Esophagus squamous epithelium (tissue), 5 donors: ENCODE measurements around the gene SLC51B. TPM values are rescaled to one million over a fixed set of nuclear protein-coding genes. Genes with fewer than 3 reads are reported as not detected.
A peak's percentile ranks its signal among the peaks of the same experiment; 100 is the strongest.
"Not testable (repeated sequence)": the region's sequence is repeated elsewhere in the genome, so short reads cannot be mapped to it uniquely, and the experiment has no call there.

Experiments
- DNase-seq: peaks from one replicate; lab custom pipeline; 2025; lab: John Stamatoyannopoulos, UW
- H3K27ac ChIP-seq, 4 donors: fragments of 200-600 bp; sonication (generic); one replicate each; pipeline ENCODE4 v1.5.1; 2016 to 2019; ENCODE audit warnings: mild to moderate bottlenecking in 1 of 4
- H3K27me3 ChIP-seq, 4 donors: fragments of 200-600 bp; sonication (generic); 1 replicate in 3 of 4; 2 replicates in 1 of 4; pipeline versions ENCODE4 v1.5.1 to v1.6.0; 2017 to 2021; ENCODE audit warnings: antibody characterized with exemption in 1 of 4
- H3K36me3 ChIP-seq, 3 donors: fragments of 200-600 bp; sonication (generic); one replicate each; pipeline ENCODE4 v1.5.1; 2016 to 2019
- H3K4me1 ChIP-seq, 3 donors: fragments of 200-600 bp; sonication (generic); one replicate each; pipeline ENCODE4 v1.5.1; 2017 to 2019
- H3K4me3 ChIP-seq, 4 donors: fragments of 200-600 bp; sonication (generic); 1 replicate in 3 of 4; 2 replicates in 1 of 4; pipeline ENCODE4 v1.5.1; 2016 to 2019; ENCODE audit warnings: mild to moderate bottlenecking in 2 of 4, moderate library complexity in 1 of 4
- H3K9me3 ChIP-seq, 3 donors: fragments of 200-600 bp; sonication (generic); one replicate each; pipeline ENCODE4 v1.5.1; 2016 to 2019
- CTCF ChIP-seq, 6 experiments: fragments of 450-650 bp in 4 of 6; fragments of 200-600 bp in 2 of 6; sonication (generic) in 2 of 6; IDR thresholded peaks; one replicate each; pipeline ENCODE4 v1.5.1; 2016 to 2019; ENCODE audit warnings: antibody characterized with exemption in 6 of 6, mild to moderate bottlenecking in 4 of 6, moderate library complexity in 4 of 6
- POLR2A ChIP-seq, 4 donors: fragments of 450-650 bp; IDR thresholded peaks; one replicate each; pipeline ENCODE4 v1.6.1; 2017; ENCODE audit warnings: antibody characterized with exemption in 4 of 4, mild to moderate bottlenecking in 4 of 4, moderate library complexity in 3 of 4
- WGBS, 2 donors: methylation state at CpG; one replicate each; pipeline ENCODE4 v1.1.5; 2018; 5-methylcytosine and 5-hydroxymethylcytosine counted together
- intact Hi-C: fragments of 100-400 bp; cut with DNase I; formaldehyde crosslinking; loops from one replicate; pipeline ENCODE4 v1.15.0; 2022
- total RNA-seq, 4 donors: library from RNA; depleted of rRNA; stranded (reverse); fragments of >200 nt; gene quantifications; one replicate each; pipeline ENCODE4 v1.1.0, GENCODE V29; 2016
- donor health status: DM: yes; HTN: yes; CAD: no.

SLC51B gene
- total RNA-seq, 4 donors from 2014 or later, result not detected

GRCh38 chr15:65072617-65073016 is 27.4 kb downstream of the SLC51B start:
- TF ChIP-seq POLR2A (IDR thresholded peaks at IDR 0.05), result no peak
- no peak for TF ChIP-seq CTCF (IDR thresholded peaks at IDR 0.05)
- no peaks in the 10 kb centered on the region for H3K36me3 ChIP-seq
- H3K27me3 ChIP-seq, result peaks cover 0 to 20% (median 0%) of the 10 kb centered on the region in 4 donors
- H3K27ac ChIP-seq, result peak overlapping the region in 3 of 4 donors; percentile 81 to 97 (median 92)
- no peak for DNase-seq
- 83 to 84% methylated on average over 2 to 3 of the region's 3 CpGs for WGBS, 2 donors
- no peak overlapping the region for H3K4me3 ChIP-seq
- intact Hi-C loops, result no loop called here
- H3K4me1 ChIP-seq, result peaks cover 5 to 61% (median 18%) of the 10 kb centered on the region in 3 donors
- H3K9me3 ChIP-seq, result no peaks in the 10 kb centered on the region

DNA sequence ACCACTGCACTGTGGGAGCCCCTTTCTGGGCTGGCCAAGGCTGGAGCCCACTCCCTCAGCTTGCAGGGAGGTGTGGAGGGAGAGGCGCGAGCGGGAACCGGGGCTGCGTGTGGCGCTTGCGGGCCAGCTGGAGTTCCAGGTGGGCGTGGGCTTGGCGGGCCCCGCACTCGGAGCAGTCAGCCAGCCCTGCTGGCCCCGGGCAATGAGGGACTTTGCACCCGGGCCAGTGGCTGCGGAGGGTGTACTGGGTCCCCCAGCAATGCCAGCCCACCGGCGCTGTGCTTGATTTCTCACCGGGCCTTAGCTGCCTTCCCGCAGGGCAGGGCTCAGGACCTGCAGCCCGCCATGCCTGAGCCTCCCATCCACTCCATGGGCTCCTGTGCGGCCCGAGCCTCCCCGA is 29.8 kb downstream of the SLC51B start:
- H3K36me3 ChIP-seq, H3K4me3 ChIP-seq, H3K9me3 ChIP-seq, DNase-seq, intact Hi-C loops, H3K27ac ChIP-seq: not testable (repeated sequence)
- H3K27me3 ChIP-seq, result peaks cover 0 to 19% (median 0%) of the 10 kb centered on the region in 4 donors
- peaks cover 0 to 45% (median 13%) of the 10 kb centered on the region in 3 donors for H3K4me1 ChIP-seq
- WGBS, 2 donors, result no CpG with 5 or more reads among the region's 22 CpGs

DNA sequence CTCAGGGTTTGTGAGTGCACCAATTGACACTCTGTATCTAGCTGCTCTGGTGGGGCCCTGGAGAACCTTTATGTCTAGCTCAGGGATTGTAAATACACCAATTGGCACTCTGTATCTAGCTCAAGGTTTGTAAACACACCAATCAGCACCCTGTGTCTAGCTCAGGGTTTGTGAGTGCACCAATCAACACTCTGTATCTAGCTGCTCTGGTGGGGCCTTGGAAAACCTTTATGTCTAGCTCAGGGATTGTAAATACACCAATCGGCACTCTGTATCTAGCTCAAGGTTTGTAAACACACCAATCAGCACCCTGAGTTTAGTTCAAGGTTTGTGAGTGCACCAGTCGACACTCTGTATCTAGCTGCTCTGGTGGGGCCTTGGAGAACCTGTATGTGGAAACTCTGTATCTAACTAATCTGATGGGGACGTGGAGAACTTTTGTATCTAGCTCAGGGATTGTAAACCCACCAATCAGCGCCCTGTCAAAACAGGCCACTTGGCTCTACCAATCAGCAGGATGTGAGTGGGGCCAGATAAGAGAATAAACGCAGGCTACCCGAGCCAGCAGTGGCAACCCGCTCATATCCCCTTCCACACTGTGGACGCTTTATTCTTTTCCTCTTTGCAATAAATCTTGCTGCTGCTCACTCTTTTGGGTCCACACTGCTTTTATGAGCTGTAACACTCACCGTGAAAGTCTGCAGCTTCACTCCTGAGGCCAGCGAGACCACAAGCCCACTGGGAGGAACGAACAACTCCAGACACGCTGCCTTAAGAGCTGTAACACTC is 30.6 kb downstream of the SLC51B start:
- 74 to 75% methylated on average over 6 to 9 of the region's 12 CpGs for WGBS, 2 donors
- Histone ChIP-seq H3K27me3 (peaks cover 0 to 19% (median 0%) of the 10 kb centered on the region in 4 donors), H3K4me1 (peaks cover 0 to 38% (median 8%) of the 10 kb centered on the region in 3 donors)
- H3K4me3 ChIP-seq, DNase-seq, H3K9me3 ChIP-seq, H3K36me3 ChIP-seq, intact Hi-C loops, H3K27ac ChIP-seq: not testable (repeated sequence)

- 71 to 80% methylated on average over 7 to 18 of the region's 73 CpGs for WGBS, 2 donors
- DNase-seq, result no peak
- TF ChIP-seq CTCF (IDR thresholded peaks at IDR 0.05) (no peak), POLR2A (IDR thresholded peaks at IDR 0.05) (no peak)
- H3K36me3 ChIP-seq, result no peaks in the 10 kb centered on the region
- no peak within 1 kb of the TSS for H3K27ac ChIP-seq
- peaks cover 0 to 19% (median 0%) of the 10 kb centered on the region in 4 donors for H3K27me3 ChIP-seq
- H3K4me1 ChIP-seq, result peaks cover 0 to 38% (median 4%) of the 10 kb centered on the region in 3 donors
- intact Hi-C loops, result no loop called here
- H3K4me3 ChIP-seq, result peak within 1 kb of the TSS in 1 of 4 donors; percentile 28
- no peaks in the 10 kb centered on the region for H3K9me3 ChIP-seq
Observed at GRCh38 chr15:65076486-65077290, 31.5 kb downstream of the SLC51B start, which contains the start of gene KBTBD13. Gene KBTBD13 (plus strand): TSS chr15:65076746. CDS start chr15:65076816, 70 bp downstream.

DNA sequence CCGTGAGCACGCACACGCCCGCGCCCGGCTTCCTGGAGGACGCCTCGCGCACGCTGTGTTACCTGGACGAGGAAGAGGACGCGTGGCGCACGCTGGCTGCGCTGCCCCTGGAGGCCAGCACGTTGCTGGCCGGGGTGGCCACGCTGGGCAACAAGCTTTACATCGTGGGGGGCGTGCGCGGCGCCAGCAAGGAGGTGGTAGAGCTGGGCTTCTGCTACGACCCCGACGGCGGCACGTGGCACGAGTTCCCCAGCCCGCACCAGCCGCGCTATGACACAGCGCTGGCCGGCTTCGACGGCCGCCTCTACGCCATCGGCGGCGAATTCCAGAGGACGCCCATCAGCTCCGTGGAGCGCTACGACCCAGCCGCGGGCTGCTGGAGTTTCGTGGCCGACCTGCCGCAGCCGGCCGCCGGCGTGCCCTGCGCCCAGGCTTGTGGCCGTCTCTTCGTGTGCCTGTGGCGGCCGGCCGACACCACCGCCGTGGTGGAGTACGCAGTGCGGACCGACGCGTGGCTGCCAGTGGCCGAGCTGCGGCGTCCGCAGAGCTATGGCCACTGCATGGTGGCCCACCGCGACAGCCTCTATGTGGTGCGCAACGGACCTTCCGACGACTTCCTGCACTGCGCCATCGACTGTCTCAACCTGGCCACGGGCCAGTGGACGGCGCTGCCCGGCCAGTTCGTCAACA is 32.2 kb downstream of the SLC51B start:
- Histone ChIP-seq H3K4me3 (peak overlapping the region in 1 of 4 donors; percentile 28), H3K36me3 (no peaks in the 10 kb centered on the region), H3K27ac (no peak overlapping the region), H3K9me3 (no peaks in the 10 kb centered on the region), H3K4me1 (peaks cover 2 to 38% (median 3%) of the 10 kb centered on the region in 3 donors), H3K27me3 (peaks cover 0 to 19% (median 0%) of the 10 kb centered on the region in 4 donors)
- intact Hi-C loops, result no loop called here
- TF ChIP-seq POLR2A (IDR thresholded peaks at IDR 0.05) (no peak), CTCF (IDR thresholded peaks at IDR 0.05) (no peak)
- no peak for DNase-seq
- 45 to 73% methylated on average over 8 to 23 of the region's 85 CpGs for WGBS, 2 donors
